Activated T-helper 1 cell treated with anti-CD3 and anti-CD28 coated beads, Interleukin-12 subunit alpha, Interleukin-12 subunit beta, Interleukin-2, Interleukin-4 antibody, amounts not matched to agents 30 ng/mL and 10 ng/mL and 1 ng/mL, durations not matched to agents 14 hours and 24 hours and 36 hours (primary cell): Measurements from ENCODE around the gene KDM2B. TPM values are rescaled to one million over a fixed set of nuclear protein-coding genes. Genes with fewer than 3 reads are reported as not detected.
A peak's percentile ranks its signal among the peaks of the same experiment; 100 is the strongest.

Experiments
- DNase-seq: peaks from one replicate; pipeline ENCODE4 v3.0.0; 2021; ENCODE audit warnings: low spot score
- H3K27ac Mint-ChIP-seq: one replicate; pipeline ENCODE4 v1.8.0; 2021; ENCODE audit warnings: mild to moderate bottlenecking, mixed read lengths
- H3K27me3 Mint-ChIP-seq: one replicate; pipeline ENCODE4 v1.8.0; 2022; ENCODE audit warnings: mild to moderate bottlenecking, moderate library complexity, mixed read lengths; ENCODE audit not compliant: insufficient read depth
- H3K36me3 Mint-ChIP-seq: one replicate; pipeline ENCODE4 v1.8.0; 2021; ENCODE audit warnings: low read depth, mixed read lengths
- H3K4me1 Mint-ChIP-seq: one replicate; pipeline ENCODE4 v1.8.0; 2021; ENCODE audit warnings: low read depth, mixed read lengths
- H3K4me3 Mint-ChIP-seq: one replicate; pipeline ENCODE4 v1.8.0; 2021; ENCODE audit warnings: mild to moderate bottlenecking, moderate library complexity, mixed read lengths
- H3K9me3 Mint-ChIP-seq: one replicate; pipeline ENCODE4 v1.8.0; 2021; ENCODE audit warnings: mixed read lengths
- intact Hi-C: fragments of 100-400 bp; cut with micrococcal nuclease; formaldehyde crosslinking; loops from one replicate; pipeline ENCODE4 v1.15.1; 2024
- total RNA-seq: library from RNA; stranded (reverse); gene quantifications from 2 replicates; pipeline ENCODE4 v1.2.3, GENCODE V29; 2022

KDM2B gene
- total RNA-seq, 1 donor from 2014 or later = 60.1 TPM

DNA sequence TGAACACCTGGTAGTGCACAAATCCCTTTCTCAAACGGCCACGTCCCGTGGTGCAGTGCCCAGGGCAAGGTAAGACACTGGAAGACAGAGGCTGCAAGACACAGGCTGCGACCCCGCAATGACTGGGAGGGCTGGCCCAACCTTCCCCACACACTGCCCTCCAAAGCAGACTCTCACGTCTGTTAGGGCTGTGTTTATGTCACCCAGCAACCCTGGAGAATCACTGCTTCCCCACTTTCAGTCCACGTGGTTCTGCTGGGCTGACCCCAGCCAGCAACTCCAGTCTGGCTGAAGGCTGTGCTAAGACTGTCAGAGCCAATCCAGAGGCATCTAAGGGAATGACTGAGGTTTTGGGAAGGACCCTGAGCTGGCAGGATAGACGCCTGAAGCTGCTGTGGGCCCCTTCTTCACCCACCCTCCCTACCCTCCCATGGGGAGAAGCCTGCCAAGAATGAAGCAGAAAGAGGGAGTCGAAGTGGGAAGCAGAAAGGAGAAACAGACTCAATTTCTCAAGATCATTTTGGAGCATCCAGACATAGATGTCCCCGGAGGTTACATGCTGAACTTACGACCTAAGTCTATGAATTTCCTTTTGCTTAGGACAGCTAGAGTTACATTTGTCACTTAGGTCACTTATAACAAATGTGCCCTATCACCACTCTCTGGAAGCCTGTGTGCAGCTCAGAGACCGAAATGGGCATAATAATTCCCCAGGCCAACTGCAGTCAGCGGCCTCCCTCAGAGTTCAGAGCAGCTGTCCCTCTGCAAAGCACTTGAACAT, 11.7 kb downstream of the KDM2B start:
- no peak overlapping the region for H3K27ac Mint-ChIP-seq
- DNase-seq = no peak
- no peaks in the 10 kb centered on the region for H3K9me3 Mint-ChIP-seq
- H3K4me1 Mint-ChIP-seq = peaks cover 8% of the 10 kb centered on the region
- peaks cover 21% of the 10 kb centered on the region for H3K36me3 Mint-ChIP-seq
- intact Hi-C loops = no loop called here
- no peaks in the 10 kb centered on the region for H3K27me3 Mint-ChIP-seq
- H3K4me3 Mint-ChIP-seq = no peak overlapping the region

DNA sequence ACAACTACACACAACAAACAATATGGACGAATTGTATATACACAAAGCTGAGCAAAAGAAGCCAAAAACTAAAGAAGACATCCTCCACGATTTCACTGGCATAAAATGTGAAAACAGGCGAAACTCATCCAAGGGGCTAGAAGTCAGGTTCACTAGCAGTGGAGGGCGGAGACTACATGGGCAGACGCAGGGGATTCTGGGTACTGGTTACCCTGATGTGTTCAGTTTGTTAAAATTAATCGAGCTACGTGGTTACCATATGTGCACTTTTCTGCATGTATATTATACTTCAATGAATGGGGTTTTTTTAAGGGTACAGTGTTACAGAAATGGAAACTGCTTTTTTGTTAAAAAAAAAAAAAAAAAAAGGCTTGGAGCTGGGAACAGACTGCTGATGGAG, 12.3 kb downstream of the KDM2B start:
- Mint-ChIP-seq H3K9me3 (no peaks in the 10 kb centered on the region), H3K4me1 (peaks cover 8% of the 10 kb centered on the region), H3K36me3 (peaks cover 20% of the 10 kb centered on the region), H3K27ac (no peak overlapping the region), H3K4me3 (no peak overlapping the region), H3K27me3 (no peaks in the 10 kb centered on the region)
- no peak for DNase-seq
- intact Hi-C loops = no loop called here

GRCh38 chr12:121565076-121565475, 15.7 kb downstream of the KDM2B start:
- H3K36me3 Mint-ChIP-seq = peaks cover 7% of the 10 kb centered on the region

GRCh38 chr12:121562488-121562887, 18.3 kb downstream of the KDM2B start:
- intact Hi-C loops = no loop called here
- peaks cover 7% of the 10 kb centered on the region for H3K36me3 Mint-ChIP-seq
- no peaks in the 10 kb centered on the region for H3K27me3 Mint-ChIP-seq
- no peaks in the 10 kb centered on the region for H3K9me3 Mint-ChIP-seq
- DNase-seq = no peak
- H3K4me1 Mint-ChIP-seq = peaks cover 7% of the 10 kb centered on the region
- no peak overlapping the region for H3K4me3 Mint-ChIP-seq
- no peak overlapping the region for H3K27ac Mint-ChIP-seq

More at GRCh38 chr12:121565076-121565475, 15.7 kb downstream of the KDM2B start:
- H3K9me3 Mint-ChIP-seq = no peaks in the 10 kb centered on the region
- no peak overlapping the region for H3K4me3 Mint-ChIP-seq
- intact Hi-C loops = no loop called here
- H3K27me3 Mint-ChIP-seq = no peaks in the 10 kb centered on the region
- H3K4me1 Mint-ChIP-seq = no peaks in the 10 kb centered on the region
- no peak overlapping the region for H3K27ac Mint-ChIP-seq
- no peak for DNase-seq

DNA sequence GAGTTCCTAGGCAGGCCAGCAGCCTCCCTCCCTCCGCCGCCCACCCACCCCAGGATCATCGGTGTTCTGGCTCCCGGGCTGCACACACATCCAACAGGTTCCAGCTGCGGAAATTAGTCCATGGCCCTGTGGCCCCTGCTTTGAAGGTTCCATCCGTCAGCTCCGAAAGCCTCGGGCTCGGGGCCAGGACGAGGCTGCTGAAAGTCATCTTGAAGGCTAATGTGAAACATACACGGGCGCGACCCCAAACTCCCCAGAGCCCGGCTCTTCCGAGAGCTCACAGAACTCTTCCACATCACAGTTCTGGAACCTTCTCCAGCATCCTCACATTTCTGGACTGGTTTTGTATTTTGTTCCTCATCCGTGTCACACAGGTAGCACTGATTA, 19.8 kb downstream of the KDM2B start:
- no peak overlapping the region for H3K27ac Mint-ChIP-seq
- no peak for DNase-seq
- no peaks in the 10 kb centered on the region for H3K9me3 Mint-ChIP-seq
- H3K4me1 Mint-ChIP-seq = peaks cover 9% of the 10 kb centered on the region
- H3K27me3 Mint-ChIP-seq = no peaks in the 10 kb centered on the region
- intact Hi-C loops = no loop called here
- H3K4me3 Mint-ChIP-seq = no peak overlapping the region
- peaks cover 6% of the 10 kb centered on the region for H3K36me3 Mint-ChIP-seq

GRCh38 chr12:121560392-121561008, 20.3 kb downstream of the KDM2B start:
- no peak for DNase-seq
- H3K4me1 Mint-ChIP-seq = peaks cover 9% of the 10 kb centered on the region
- no peak overlapping the region for H3K4me3 Mint-ChIP-seq
- H3K9me3 Mint-ChIP-seq = no peaks in the 10 kb centered on the region
- no peak overlapping the region for H3K27ac Mint-ChIP-seq
- peaks cover 6% of the 10 kb centered on the region for H3K36me3 Mint-ChIP-seq
- H3K27me3 Mint-ChIP-seq = no peaks in the 10 kb centered on the region
- intact Hi-C loops = no loop called here

GRCh38 chr12:121558956-121559355, 21.9 kb downstream of the KDM2B start:
- H3K9me3 Mint-ChIP-seq = no peaks in the 10 kb centered on the region
- H3K36me3 Mint-ChIP-seq = peaks cover 6% of the 10 kb centered on the region
- peaks cover 9% of the 10 kb centered on the region for H3K4me1 Mint-ChIP-seq
- intact Hi-C loops = no loop called here
- no peak overlapping the region for H3K27ac Mint-ChIP-seq
- no peak overlapping the region for H3K4me3 Mint-ChIP-seq
- H3K27me3 Mint-ChIP-seq = no peaks in the 10 kb centered on the region
- DNase-seq = no peak

DNA sequence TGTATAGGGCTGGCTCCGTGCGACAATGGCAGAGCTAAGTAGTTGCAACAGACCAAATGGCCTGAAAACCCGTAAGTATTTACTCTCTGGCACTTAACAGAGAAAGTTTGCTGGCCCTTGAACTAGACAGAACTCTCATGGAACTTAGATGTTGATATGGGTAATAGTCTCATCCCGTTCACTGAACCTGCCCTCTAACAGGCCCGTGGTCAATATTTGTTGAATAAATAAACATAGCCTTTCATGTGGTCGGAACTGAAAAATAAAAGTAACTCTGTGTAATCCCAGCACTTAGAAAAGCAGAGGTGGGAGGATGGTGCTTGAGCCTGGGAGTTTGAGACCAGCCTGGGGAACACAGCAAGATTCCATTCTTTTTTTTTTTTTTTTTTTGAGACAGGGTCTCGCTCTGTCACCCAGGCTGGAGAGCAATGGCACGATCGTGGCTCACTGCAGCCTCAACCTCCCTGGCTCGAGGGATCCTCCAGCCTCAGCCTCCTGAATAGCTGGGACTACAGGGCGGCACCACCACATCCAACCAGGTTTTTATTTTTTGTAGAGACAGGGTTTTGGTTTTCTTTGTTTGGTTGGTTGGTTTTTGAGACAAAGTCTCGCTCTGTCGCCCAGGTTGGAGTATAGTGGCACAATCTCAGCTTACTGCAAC, 29.7 kb downstream of the KDM2B start:
- H3K36me3 Mint-ChIP-seq = peaks cover 6% of the 10 kb centered on the region
- H3K9me3 Mint-ChIP-seq = no peaks in the 10 kb centered on the region
- H3K27me3 Mint-ChIP-seq = no peaks in the 10 kb centered on the region
- H3K4me3 Mint-ChIP-seq = no peak overlapping the region
- intact Hi-C loops = no loop called here
- no peak for DNase-seq
- H3K27ac Mint-ChIP-seq = no peak overlapping the region
- H3K4me1 Mint-ChIP-seq = peaks cover 6% of the 10 kb centered on the region

- peaks cover 9% of the 10 kb centered on the region for H3K36me3 Mint-ChIP-seq
- no peak overlapping the region for H3K4me3 Mint-ChIP-seq
- intact Hi-C loops = no loop called here
- no peaks in the 10 kb centered on the region for H3K27me3 Mint-ChIP-seq
- peaks cover 6% of the 10 kb centered on the region for H3K4me1 Mint-ChIP-seq
- no peak overlapping the region for H3K27ac Mint-ChIP-seq
- DNase-seq = no peak
- no peaks in the 10 kb centered on the region for H3K9me3 Mint-ChIP-seq
Measured at GRCh38 chr12:121549075-121549474, 31.7 kb downstream of the KDM2B start.

DNA sequence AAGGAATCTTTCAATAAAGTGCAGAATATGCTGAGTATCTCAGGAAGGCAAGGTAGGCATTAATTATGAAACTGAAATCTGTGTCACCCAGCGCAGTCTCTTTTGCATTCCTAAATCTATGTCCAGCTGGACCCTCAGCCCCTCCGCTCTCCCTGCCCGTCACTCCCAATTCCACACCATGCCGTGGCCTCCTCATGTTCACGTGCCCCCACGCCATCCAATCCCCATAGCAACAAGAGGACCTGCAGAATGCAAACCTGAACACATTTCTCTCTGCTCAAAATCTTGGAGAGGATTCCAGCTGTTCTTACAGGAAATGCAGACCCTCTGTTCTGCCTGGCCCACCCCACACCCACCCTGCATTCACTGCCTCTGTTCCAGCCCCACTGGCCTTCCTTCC, 35.3 kb downstream of the KDM2B start:
- no peak overlapping the region for H3K4me3 Mint-ChIP-seq
- intact Hi-C loops = no loop called here
- peaks cover 6% of the 10 kb centered on the region for H3K4me1 Mint-ChIP-seq
- DNase-seq = no peak
- no peak overlapping the region for H3K27ac Mint-ChIP-seq
- no peaks in the 10 kb centered on the region for H3K9me3 Mint-ChIP-seq
- no peaks in the 10 kb centered on the region for H3K27me3 Mint-ChIP-seq
- H3K36me3 Mint-ChIP-seq = peaks cover 14% of the 10 kb centered on the region

GRCh38 chr12:121543786-121544185, 37.0 kb downstream of the KDM2B start:
- Mint-ChIP-seq H3K27me3 (no peaks in the 10 kb centered on the region), H3K36me3 (peaks cover 16% of the 10 kb centered on the region), H3K27ac (no peak overlapping the region), H3K9me3 (no peaks in the 10 kb centered on the region), H3K4me1 (peaks cover 9% of the 10 kb centered on the region), H3K4me3 (no peak overlapping the region)
- intact Hi-C loops = no loop called here
- DNase-seq = no peak

DNA sequence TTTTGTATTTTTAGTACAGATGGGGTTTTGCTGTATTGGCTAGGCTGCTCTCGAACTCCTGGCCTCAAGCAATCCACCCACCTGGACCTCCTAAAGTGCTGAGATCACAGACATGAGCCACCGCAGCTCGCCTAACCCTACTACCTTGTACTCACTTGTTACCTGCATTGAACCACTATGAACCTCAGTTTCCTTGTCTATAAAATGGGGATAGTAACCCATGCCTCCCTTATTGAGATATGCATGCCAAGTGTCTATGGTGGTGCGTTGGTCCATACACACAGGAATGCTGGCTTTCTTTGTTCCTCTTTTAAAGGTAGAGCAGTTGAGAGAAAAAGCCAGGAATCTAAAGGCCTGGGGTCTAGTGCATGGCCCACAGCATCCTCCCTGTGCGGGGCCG, 40.9 kb downstream of the KDM2B start:
- no peak for DNase-seq
- intact Hi-C loops = loop anchor here (5.0 kb wide), 4 partner anchors 38 to 252 kb away; partner anchors contain the start of genes KDM2B and RHOF
- peaks cover 29% of the 10 kb centered on the region for H3K4me1 Mint-ChIP-seq
- H3K4me3 Mint-ChIP-seq = no peak overlapping the region
- no peaks in the 10 kb centered on the region for H3K9me3 Mint-ChIP-seq
- H3K36me3 Mint-ChIP-seq = peaks cover 9% of the 10 kb centered on the region
- H3K27me3 Mint-ChIP-seq = peaks cover 4% of the 10 kb centered on the region
- no peak overlapping the region for H3K27ac Mint-ChIP-seq

GRCh38 chr12:121538699-121539061, 42.1 kb downstream of the KDM2B start:
- intact Hi-C loops = loop anchor here (1.0 to 5.0 kb wide), 6 partner anchors 36 to 254 kb away; partner anchors contain the start of genes KDM2B and RHOF
- Mint-ChIP-seq H3K4me1 (peaks cover 37% of the 10 kb centered on the region), H3K9me3 (no peaks in the 10 kb centered on the region), H3K4me3 (peak overlapping the region; percentile 88), H3K27ac (peak overlapping the region; percentile 79), H3K36me3 (peaks cover 9% of the 10 kb centered on the region), H3K27me3 (peaks cover 4% of the 10 kb centered on the region)
- no peak for DNase-seq
